IMR-90 (cell line): ENCODE measurements around the gene EME2. TPM values are rescaled to one million over a fixed set of nuclear protein-coding genes. Genes with fewer than 3 reads are reported as not detected.

Experiments
- ATAC-seq: fragments of 200-7000 bp; cut with Tn5 transposase; 2 replicates; pipeline ENCODE4 v1.9.1; 2020; ENCODE audit warnings: low read depth, mild to moderate bottlenecking, moderate library complexity
- BruUV-seq: library from RNA; stranded (reverse); fragments of 400-500 nt; replicated peaks from 2 replicates; lab custom pipeline; 2021; lab: Mats Ljungman, UMichigan
- CTCF ChIA-PET: fragments of 300-600 bp; formaldehyde crosslinking; extraction: SDS; loops from one replicate; lab custom pipeline; 2021; ENCODE audit warnings: antibody characterized with exemption; lab: Yijun Ruan, JAX
- POLR2A ChIA-PET: fragments of 300-600 bp; sonication (Branson Sonifier 250); formaldehyde crosslinking; loops from one replicate; lab custom pipeline; 2022; ENCODE audit warnings: antibody characterized with exemption; ENCODE audit not compliant: unreplicated experiment; lab: Charles Lee
- DNase-seq: peaks from one replicate; pipeline ENCODE4 v3.0.0; 2013
- H2AFZ ChIP-seq: replicated peaks from 2 replicates; pipeline ENCODE3; 2013; ENCODE audit warnings: low read length, mild to moderate bottlenecking; ENCODE audit not compliant: poor library complexity
- H2AK5ac ChIP-seq: 2 replicates; pipeline ENCODE4 v1.6.1; 2013; ENCODE audit warnings: low read depth, low read length, inconsistent platforms
- H2AK9ac ChIP-seq: replicated peaks from 2 replicates; pipeline ENCODE3; 2013; ENCODE audit warnings: mild to moderate bottlenecking, low read depth, low read length, moderate library complexity; ENCODE audit not compliant: poor library complexity
- H2BK120ac ChIP-seq: 2 replicates; pipeline ENCODE4 v1.6.1; 2013; ENCODE audit warnings: low read depth, low read length, inconsistent platforms
- H2BK15ac ChIP-seq: 3 replicates; pipeline ENCODE4 v1.6.1; 2013; ENCODE audit warnings: low read depth, low read length, inconsistent platforms
- H2BK20ac ChIP-seq: 2 replicates; pipeline ENCODE4 v1.6.1; 2013; ENCODE audit warnings: low read depth, mild to moderate bottlenecking, inconsistent platforms, low read length, moderate library complexity
- H2BK5ac ChIP-seq: 2 replicates; pipeline ENCODE4 v1.6.1; 2013; ENCODE audit warnings: mild to moderate bottlenecking, low read depth, low read length, inconsistent platforms; ENCODE audit not compliant: poor library complexity, severe bottlenecking
- H3K14ac ChIP-seq: replicated peaks from 2 replicates; pipeline ENCODE4 v1.6.1; 2013; ENCODE audit warnings: low read depth, low read length, inconsistent platforms
- H3K18ac ChIP-seq: 2 replicates; pipeline ENCODE4 v1.6.1; 2013; ENCODE audit warnings: low read depth, low read length, control low read depth
- H3K23ac ChIP-seq: 2 replicates; pipeline ENCODE4 v1.6.1; 2013; ENCODE audit warnings: low read depth, low read length, inconsistent platforms
- H3K27ac ChIP-seq: 2 replicates; pipeline ENCODE4 v1.5.1; 2013; ENCODE audit warnings: mild to moderate bottlenecking, control low read depth, low read length; ENCODE audit not compliant: insufficient read depth
- H3K27me3 ChIP-seq: 2 replicates; pipeline ENCODE4 v1.6.1; 2013; ENCODE audit warnings: low read length; ENCODE audit not compliant: control insufficient read depth, insufficient read depth
- H3K36me3 ChIP-seq: 2 replicates; pipeline ENCODE4 v1.6.1; 2013; ENCODE audit warnings: low read length, mixed read lengths; ENCODE audit not compliant: control insufficient read depth, insufficient read depth
- H3K4ac ChIP-seq: 2 replicates; pipeline ENCODE4 v1.6.1; 2013; ENCODE audit warnings: low read depth, low read length, inconsistent platforms
- H3K4me1 ChIP-seq: 2 replicates; pipeline ENCODE4 v1.6.1; 2013; ENCODE audit warnings: low read length, mixed read lengths; ENCODE audit not compliant: control insufficient read depth, insufficient read depth
- H3K4me2 ChIP-seq: 2 replicates; pipeline ENCODE4 v1.6.1; 2013; ENCODE audit warnings: low read depth, mild to moderate bottlenecking, control low read depth, low read length, moderate library complexity
- H3K4me3 ChIP-seq: 2 replicates; pipeline ENCODE4 v1.5.1; 2013; ENCODE audit warnings: low read depth, mild to moderate bottlenecking, control low read depth, low read length, moderate library complexity; ENCODE audit not compliant: insufficient read depth
- H3K56ac ChIP-seq: 2 replicates; pipeline ENCODE4 v1.6.1; 2013; ENCODE audit warnings: low read length, inconsistent platforms; ENCODE audit not compliant: insufficient read depth; ENCODE audit errors: extremely low read depth
- H3K79me1 ChIP-seq, 2 experiments: 2 replicates each; pipeline ENCODE4 v1.6.1; 2013; ENCODE audit warnings: low read length in 2 of 2, inconsistent platforms in 1 of 2, low read depth in 1 of 2
- H3K9ac ChIP-seq: 2 replicates; pipeline ENCODE4 v1.6.1; 2013; ENCODE audit warnings: low read depth, low read length, control low read depth
- H3K9me1 ChIP-seq: 2 replicates; pipeline ENCODE4 v1.6.1; 2013; ENCODE audit warnings: low read length, inconsistent platforms; ENCODE audit not compliant: insufficient read depth
- H3K9me3 ChIP-seq: 2 replicates; pipeline ENCODE4 v1.6.1; 2013; ENCODE audit warnings: low read length; ENCODE audit not compliant: control insufficient read depth, insufficient read depth
- H4K20me1 ChIP-seq: 2 replicates; pipeline ENCODE4 v1.6.1; 2013; ENCODE audit warnings: low read length, inconsistent platforms; ENCODE audit not compliant: insufficient read depth
- H4K5ac ChIP-seq: 2 replicates; pipeline ENCODE4 v1.6.1; 2013; ENCODE audit warnings: mild to moderate bottlenecking, low read depth, low read length, control low read depth
- H4K8ac ChIP-seq, 2 experiments: 2 replicates each; pipeline ENCODE4 v1.6.1; 2013; ENCODE audit warnings: low read depth in 2 of 2, low read length in 2 of 2, control low read depth in 1 of 2, inconsistent platforms in 1 of 2
- H4K91ac ChIP-seq: 2 replicates; pipeline ENCODE4 v1.6.1; 2013; ENCODE audit warnings: low read depth, low read length, inconsistent platforms; ENCODE audit not compliant: insufficient read depth
- CHD1 ChIP-seq: IDR thresholded peaks from 2 replicates; pipeline ENCODE4 v1.6.1; 2012; ENCODE audit warnings: low read depth, low read length, improper control_type of control experiment
- RAD21 ChIP-seq: IDR thresholded peaks from 2 replicates; pipeline ENCODE4 v1.6.1; 2012; ENCODE audit warnings: low read length, improper control_type of control experiment
- WGBS, 2 experiments: methylation state at CpG; one replicate each; pipeline versions ENCODE4 v1.1.5 to v1.1.7; 2013; ENCODE audit warnings: missing lambda C conversion rate in 2 of 2; ENCODE audit not compliant: insufficient read length in 1 of 2; ENCODE audit errors: extremely low coverage in 2 of 2; 5-methylcytosine and 5-hydroxymethylcytosine counted together
- dilution Hi-C: fragments of 300-500 bp; cut with HindIII; formaldehyde crosslinking; loops from one replicate; pipeline ENCODE4 v1.14.3; 2018; ENCODE audit warnings: low sequenced_read_pairs; ENCODE audit not compliant: unreplicated experiment
- in situ Hi-C: fragments of 300-500 bp; cut with MboI; formaldehyde crosslinking; loops from 3 replicates; pipeline ENCODE4 v1.14.3; 2019; ENCODE audit warnings: low sequenced_read_pairs, inconsistent platforms, mixed read lengths
- intact Hi-C: fragments of 100-400 bp; cut with micrococcal nuclease; formaldehyde crosslinking; loops from 2 replicates; pipeline ENCODE4 v1.10.0; 2022
- polyA plus RNA-seq, 3 experiments: library from polyadenylated mRNA; depleted of rRNA; stranded (reverse); fragments of >200 nt; gene quantifications; 2 replicates each; pipeline ENCODE4 v1.2.3, GENCODE V29; 2012; ENCODE audit warnings: low replicate concordance in 1 of 3
- total RNA-seq: library from RNA; depleted of rRNA; stranded (reverse); fragments of >200 nt; gene quantifications from 2 replicates; pipeline ENCODE4 v1.2.3, GENCODE V29; 2012
- TF ChIP-seq, protein P1 (sequence below): conservative IDR thresholded peaks from 2 replicates; pipeline ENCODE4 v1.5.1; 2012; ENCODE audit warnings: mild to moderate bottlenecking, low read depth, low read length, improper control_type of control experiment
- TF ChIP-seq, protein P2 (sequence below): fragments of 150-350 bp; IDR thresholded peaks from 2 replicates; pipeline ENCODE4 v1.6.1; 2016; ENCODE audit warnings: low read depth, mild to moderate bottlenecking, low read length, moderate library complexity, borderline replicate concordance

Gene EME2
- total and polyA plus RNA-seq, 2 of the 4 experiments (the other 2 are of a cell fraction), result 1.3 to 9.6 TPM

GRCh38 chr16:1819611-1820010 is 47.0 kb downstream of the EME2 start:
- H3K79me1 ChIP-seq, result peaks cover 0 to 16% of the 10 kb centered on the region in 2 experiments; a peak in 2 of 4 replicates
- H4K5ac ChIP-seq, result no peak overlapping the region
- H3K9ac ChIP-seq, result no peak overlapping the region
- no peak overlapping the region for H3K27ac ChIP-seq
- no peak overlapping the region for H3K23ac ChIP-seq
- no peak overlapping the region for H2BK120ac ChIP-seq
- H3K4me1 ChIP-seq, result no peaks in the 10 kb centered on the region
- no TSS peak for BruUV-seq
- dilution Hi-C loops (no loop called here), intact Hi-C loops (no loop called here), in situ Hi-C loops (no loop called here)
- no peak overlapping the region for H2BK15ac ChIP-seq
- H2BK5ac ChIP-seq, result no peak overlapping the region
- no peak overlapping the region for H2AFZ ChIP-seq
- ATAC-seq (no peak), DNase-seq (no peak)
- TF ChIP-seq, protein P1, sequence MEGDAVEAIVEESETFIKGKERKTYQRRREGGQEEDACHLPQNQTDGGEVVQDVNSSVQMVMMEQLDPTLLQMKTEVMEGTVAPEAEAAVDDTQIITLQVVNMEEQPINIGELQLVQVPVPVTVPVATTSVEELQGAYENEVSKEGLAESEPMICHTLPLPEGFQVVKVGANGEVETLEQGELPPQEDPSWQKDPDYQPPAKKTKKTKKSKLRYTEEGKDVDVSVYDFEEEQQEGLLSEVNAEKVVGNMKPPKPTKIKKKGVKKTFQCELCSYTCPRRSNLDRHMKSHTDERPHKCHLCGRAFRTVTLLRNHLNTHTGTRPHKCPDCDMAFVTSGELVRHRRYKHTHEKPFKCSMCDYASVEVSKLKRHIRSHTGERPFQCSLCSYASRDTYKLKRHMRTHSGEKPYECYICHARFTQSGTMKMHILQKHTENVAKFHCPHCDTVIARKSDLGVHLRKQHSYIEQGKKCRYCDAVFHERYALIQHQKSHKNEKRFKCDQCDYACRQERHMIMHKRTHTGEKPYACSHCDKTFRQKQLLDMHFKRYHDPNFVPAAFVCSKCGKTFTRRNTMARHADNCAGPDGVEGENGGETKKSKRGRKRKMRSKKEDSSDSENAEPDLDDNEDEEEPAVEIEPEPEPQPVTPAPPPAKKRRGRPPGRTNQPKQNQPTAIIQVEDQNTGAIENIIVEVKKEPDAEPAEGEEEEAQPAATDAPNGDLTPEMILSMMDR, result no peak
- TF ChIP-seq, protein P2, sequence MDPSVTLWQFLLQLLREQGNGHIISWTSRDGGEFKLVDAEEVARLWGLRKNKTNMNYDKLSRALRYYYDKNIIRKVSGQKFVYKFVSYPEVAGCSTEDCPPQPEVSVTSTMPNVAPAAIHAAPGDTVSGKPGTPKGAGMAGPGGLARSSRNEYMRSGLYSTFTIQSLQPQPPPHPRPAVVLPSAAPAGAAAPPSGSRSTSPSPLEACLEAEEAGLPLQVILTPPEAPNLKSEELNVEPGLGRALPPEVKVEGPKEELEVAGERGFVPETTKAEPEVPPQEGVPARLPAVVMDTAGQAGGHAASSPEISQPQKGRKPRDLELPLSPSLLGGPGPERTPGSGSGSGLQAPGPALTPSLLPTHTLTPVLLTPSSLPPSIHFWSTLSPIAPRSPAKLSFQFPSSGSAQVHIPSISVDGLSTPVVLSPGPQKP, result no peak
- TF ChIP-seq CHD1 (no peak), RAD21 (no peak)
- no peak overlapping the region for H2BK20ac ChIP-seq
- CTCF ChIA-PET, result no interaction called here
- no peak overlapping the region for H3K56ac ChIP-seq
- no peak overlapping the region for H3K4me3 ChIP-seq
- no peak overlapping the region for H2AK9ac ChIP-seq
- WGBS, 2 experiments, result 96% methylated on average over 5 of the region's 15 CpGs; no CpG with 5 or more reads in 1 of the 2 experiments
- peaks cover 2% of the 10 kb centered on the region; the same call in 1 of the 2 replicates for H3K9me1 ChIP-seq
- 0 out of 2 replicates have a peak, but pooled peaks cover 3% of the 10 kb centered on the region for H4K20me1 ChIP-seq
- no peak overlapping the region for H3K14ac ChIP-seq
- H3K36me3 ChIP-seq, result peaks cover 18% of the 10 kb centered on the region
- H3K9me3 ChIP-seq, result no peaks in the 10 kb centered on the region
- POLR2A ChIA-PET, result no interaction called here
- no peak overlapping the region for H2AK5ac ChIP-seq
- no peak overlapping the region for H3K4me2 ChIP-seq
- H4K8ac ChIP-seq, result no peak overlapping the region
- H3K18ac ChIP-seq, result no peak overlapping the region
- no peak overlapping the region for H3K4ac ChIP-seq
- H4K91ac ChIP-seq, result no peak overlapping the region
- no peaks in the 10 kb centered on the region for H3K27me3 ChIP-seq
